HepG2 (cell line): ENCODE results near the gene GRAMD2A. TPM values are rescaled to one million over a fixed set of nuclear protein-coding genes. Genes with fewer than 3 reads are reported as not detected.
A peak's percentile ranks its signal among the peaks of the same experiment; 100 is the strongest.

Experiments
- DNMT1 ChIP-seq: sonication (generic); formaldehyde crosslinking; IDR thresholded peaks from 2 replicates; pipeline ENCODE4 v1.5.1; 2020; ENCODE audit warnings: mild to moderate bottlenecking, missing genetic modification reagents
- KDM5A ChIP-seq: fragments of 200-600 bp; sonication (generic); IDR thresholded peaks from 2 replicates; pipeline ENCODE4 v1.7.0; 2018; ENCODE audit warnings: antibody characterized with exemption, mild to moderate bottlenecking, low read length, borderline replicate concordance
- KDM5B ChIP-seq: sonication (generic); formaldehyde crosslinking; IDR thresholded peaks from 2 replicates; pipeline ENCODE4 v1.4.0; 2020; ENCODE audit warnings: missing genetic modification reagents, mild to moderate bottlenecking, borderline replicate concordance
- KMT2A ChIP-seq: sonication (generic); formaldehyde crosslinking; IDR thresholded peaks from 2 replicates; pipeline ENCODE4 v1.4.0; 2020; ENCODE audit warnings: missing genetic modification reagents
- TP53 ChIP-seq: sonication (generic); formaldehyde crosslinking; conservative IDR thresholded peaks from 2 replicates; pipeline ENCODE4 v1.4.0; 2020; ENCODE audit warnings: missing genetic modification reagents
- ZFAT ChIP-seq: sonication (generic); formaldehyde crosslinking; conservative IDR thresholded peaks from 2 replicates; pipeline ENCODE4 v1.8.1; 2023; ENCODE audit warnings: missing genetic modification reagents, inconsistent platforms
- ZNF160 ChIP-seq: sonication (generic); formaldehyde crosslinking; IDR thresholded peaks from 2 replicates; pipeline ENCODE4 v1.8.0; 2022; ENCODE audit warnings: mild to moderate bottlenecking, inconsistent platforms, missing genetic modification reagents
- ZNF747 ChIP-seq: sonication (generic); formaldehyde crosslinking; IDR thresholded peaks from 2 replicates; pipeline ENCODE4 v1.8.1; 2023; ENCODE audit warnings: missing genetic modification reagents, mild to moderate bottlenecking, borderline replicate concordance
- ZNF766 ChIP-seq: sonication (generic); formaldehyde crosslinking; IDR thresholded peaks from 2 replicates; pipeline ENCODE4 v1.5.0; 2020; ENCODE audit warnings: missing genetic modification reagents, borderline replicate concordance
- polyA plus RNA-seq, 8 experiments: library from polyadenylated mRNA; depleted of rRNA in 3 of 8; stranded (reverse) in 7 of 8; unstranded in 1 of 8; fragments of >200 nt; fragmentation: Illumina TruSeq in 4 of 8; extraction: Trizol in 4 of 8; gene quantifications; 2 replicates each; pipeline versions ENCODE4 v1.2.1 to v1.2.3, GENCODE V29; 2011 to 2016; ENCODE audit warnings: low read depth in 4 of 8, missing spikeins in 1 of 8, mixed read lengths in 1 of 8; ENCODE audit not compliant: insufficient read depth in 1 of 8
- total RNA-seq, 5 experiments: library from RNA; depleted of rRNA; stranded (reverse); fragments of >200 nt; fragmentation: Illumina TruSeq; extraction: Trizol; gene quantifications; 2 replicates each; pipeline ENCODE4 v1.2.3, GENCODE V29; 2016; ENCODE audit warnings: low read depth in 1 of 5
- TF ChIP-seq, protein P1 (sequence below), 2 experiments: fragments of 450-650 bp in 1 of 2; sonication (generic) in 1 of 2; formaldehyde crosslinking in 1 of 2; IDR thresholded peaks; 2 replicates each; pipeline versions ENCODE4 v1.6.1 to v1.8.0; 2016 to 2022; ENCODE audit warnings: antibody characterized with exemption in 1 of 2, mild to moderate bottlenecking in 1 of 2, missing genetic modification reagents in 1 of 2
- TF ChIP-seq, protein P2 (sequence below): sonication (generic); formaldehyde crosslinking; IDR thresholded peaks from 2 replicates; pipeline ENCODE4 v1.4.0; 2020; ENCODE audit warnings: missing genetic modification reagents
- TF ChIP-seq, protein P3 (sequence below): sonication (generic); formaldehyde crosslinking; IDR thresholded peaks from 2 replicates; pipeline ENCODE4 v1.5.1; 2020; ENCODE audit warnings: missing genetic modification reagents, mild to moderate bottlenecking, borderline replicate concordance

Gene GRAMD2A
- total and polyA plus RNA-seq, 2 of the 13 experiments (the other 11 are each of a cell fraction or from before 2014, with no cell fraction given): 0.04 TPM; not detected in 1

DNA sequence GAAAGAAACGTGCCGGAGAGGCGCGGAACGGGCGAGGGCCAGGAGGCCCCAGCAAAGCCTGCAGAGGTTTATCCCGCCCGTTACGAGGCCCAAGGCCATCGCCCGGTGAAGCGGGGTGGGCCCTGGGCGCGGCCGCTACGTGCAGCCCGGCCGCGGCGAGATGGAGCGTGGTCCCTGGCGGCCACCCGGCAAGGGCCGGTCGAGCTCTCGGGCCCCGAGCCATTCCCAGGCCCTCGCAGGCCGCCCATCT, 32.3 kb upstream of the GRAMD2A start (continued):
- TF ChIP-seq, protein P1, sequence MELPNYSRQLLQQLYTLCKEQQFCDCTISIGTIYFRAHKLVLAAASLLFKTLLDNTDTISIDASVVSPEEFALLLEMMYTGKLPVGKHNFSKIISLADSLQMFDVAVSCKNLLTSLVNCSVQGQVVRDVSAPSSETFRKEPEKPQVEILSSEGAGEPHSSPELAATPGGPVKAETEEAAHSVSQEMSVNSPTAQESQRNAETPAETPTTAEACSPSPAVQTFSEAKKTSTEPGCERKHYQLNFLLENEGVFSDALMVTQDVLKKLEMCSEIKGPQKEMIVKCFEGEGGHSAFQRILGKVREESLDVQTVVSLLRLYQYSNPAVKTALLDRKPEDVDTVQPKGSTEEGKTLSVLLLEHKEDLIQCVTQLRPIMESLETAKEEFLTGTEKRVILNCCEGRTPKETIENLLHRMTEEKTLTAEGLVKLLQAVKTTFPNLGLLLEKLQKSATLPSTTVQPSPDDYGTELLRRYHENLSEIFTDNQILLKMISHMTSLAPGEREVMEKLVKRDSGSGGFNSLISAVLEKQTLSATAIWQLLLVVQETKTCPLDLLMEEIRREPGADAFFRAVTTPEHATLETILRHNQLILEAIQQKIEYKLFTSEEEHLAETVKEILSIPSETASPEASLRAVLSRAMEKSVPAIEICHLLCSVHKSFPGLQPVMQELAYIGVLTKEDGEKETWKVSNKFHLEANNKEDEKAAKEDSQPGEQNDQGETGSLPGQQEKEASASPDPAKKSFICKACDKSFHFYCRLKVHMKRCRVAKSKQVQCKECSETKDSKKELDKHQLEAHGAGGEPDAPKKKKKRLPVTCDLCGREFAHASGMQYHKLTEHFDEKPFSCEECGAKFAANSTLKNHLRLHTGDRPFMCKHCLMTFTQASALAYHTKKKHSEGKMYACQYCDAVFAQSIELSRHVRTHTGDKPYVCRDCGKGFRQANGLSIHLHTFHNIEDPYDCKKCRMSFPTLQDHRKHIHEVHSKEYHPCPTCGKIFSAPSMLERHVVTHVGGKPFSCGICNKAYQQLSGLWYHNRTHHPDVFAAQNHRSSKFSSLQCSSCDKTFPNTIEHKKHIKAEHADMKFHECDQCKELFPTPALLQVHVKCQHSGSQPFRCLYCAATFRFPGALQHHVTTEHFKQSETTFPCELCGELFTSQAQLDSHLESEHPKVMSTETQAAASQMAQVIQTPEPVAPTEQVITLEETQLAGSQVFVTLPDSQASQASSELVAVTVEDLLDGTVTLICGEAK (IDR thresholded peaks at IDR 0.05): no peak
- TF ChIP-seq, protein P1 (CRISPR knock-in tag; IDR thresholded peaks at IDR 0.05): no peak
- TF ChIP-seq ZNF766 (CRISPR knock-in tag): 0 out of 2 replicates have a peak, but pooled peaks have one; percentile 50
- peak; percentile 66; the same call in 1 of the 2 replicates for TF ChIP-seq KDM5B (CRISPR knock-in tag)
- TF ChIP-seq, protein P2, sequence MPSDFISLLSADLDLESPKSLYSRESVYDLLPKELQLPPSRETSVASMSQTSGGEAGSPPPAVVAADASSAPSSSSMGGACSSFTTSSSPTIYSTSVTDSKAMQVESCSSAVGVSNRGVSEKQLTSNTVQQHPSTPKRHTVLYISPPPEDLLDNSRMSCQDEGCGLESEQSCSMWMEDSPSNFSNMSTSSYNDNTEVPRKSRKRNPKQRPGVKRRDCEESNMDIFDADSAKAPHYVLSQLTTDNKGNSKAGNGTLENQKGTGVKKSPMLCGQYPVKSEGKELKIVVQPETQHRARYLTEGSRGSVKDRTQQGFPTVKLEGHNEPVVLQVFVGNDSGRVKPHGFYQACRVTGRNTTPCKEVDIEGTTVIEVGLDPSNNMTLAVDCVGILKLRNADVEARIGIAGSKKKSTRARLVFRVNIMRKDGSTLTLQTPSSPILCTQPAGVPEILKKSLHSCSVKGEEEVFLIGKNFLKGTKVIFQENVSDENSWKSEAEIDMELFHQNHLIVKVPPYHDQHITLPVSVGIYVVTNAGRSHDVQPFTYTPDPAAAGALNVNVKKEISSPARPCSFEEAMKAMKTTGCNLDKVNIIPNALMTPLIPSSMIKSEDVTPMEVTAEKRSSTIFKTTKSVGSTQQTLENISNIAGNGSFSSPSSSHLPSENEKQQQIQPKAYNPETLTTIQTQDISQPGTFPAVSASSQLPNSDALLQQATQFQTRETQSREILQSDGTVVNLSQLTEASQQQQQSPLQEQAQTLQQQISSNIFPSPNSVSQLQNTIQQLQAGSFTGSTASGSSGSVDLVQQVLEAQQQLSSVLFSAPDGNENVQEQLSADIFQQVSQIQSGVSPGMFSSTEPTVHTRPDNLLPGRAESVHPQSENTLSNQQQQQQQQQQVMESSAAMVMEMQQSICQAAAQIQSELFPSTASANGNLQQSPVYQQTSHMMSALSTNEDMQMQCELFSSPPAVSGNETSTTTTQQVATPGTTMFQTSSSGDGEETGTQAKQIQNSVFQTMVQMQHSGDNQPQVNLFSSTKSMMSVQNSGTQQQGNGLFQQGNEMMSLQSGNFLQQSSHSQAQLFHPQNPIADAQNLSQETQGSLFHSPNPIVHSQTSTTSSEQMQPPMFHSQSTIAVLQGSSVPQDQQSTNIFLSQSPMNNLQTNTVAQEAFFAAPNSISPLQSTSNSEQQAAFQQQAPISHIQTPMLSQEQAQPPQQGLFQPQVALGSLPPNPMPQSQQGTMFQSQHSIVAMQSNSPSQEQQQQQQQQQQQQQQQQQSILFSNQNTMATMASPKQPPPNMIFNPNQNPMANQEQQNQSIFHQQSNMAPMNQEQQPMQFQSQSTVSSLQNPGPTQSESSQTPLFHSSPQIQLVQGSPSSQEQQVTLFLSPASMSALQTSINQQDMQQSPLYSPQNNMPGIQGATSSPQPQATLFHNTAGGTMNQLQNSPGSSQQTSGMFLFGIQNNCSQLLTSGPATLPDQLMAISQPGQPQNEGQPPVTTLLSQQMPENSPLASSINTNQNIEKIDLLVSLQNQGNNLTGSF (CRISPR knock-in tag): peak; percentile 69; the same call in 1 of the 2 replicates
- TF ChIP-seq ZNF160 (CRISPR knock-in tag): 0 out of 2 replicates have a peak, but pooled peaks have one; percentile 4
- TF ChIP-seq DNMT1 (CRISPR knock-in tag): 0 out of 2 replicates have a peak, but pooled peaks have one; percentile 73
- no peak for TF ChIP-seq KDM5A
- no peak for TF ChIP-seq ZNF747 (CRISPR knock-in tag)
- TF ChIP-seq, protein P3, sequence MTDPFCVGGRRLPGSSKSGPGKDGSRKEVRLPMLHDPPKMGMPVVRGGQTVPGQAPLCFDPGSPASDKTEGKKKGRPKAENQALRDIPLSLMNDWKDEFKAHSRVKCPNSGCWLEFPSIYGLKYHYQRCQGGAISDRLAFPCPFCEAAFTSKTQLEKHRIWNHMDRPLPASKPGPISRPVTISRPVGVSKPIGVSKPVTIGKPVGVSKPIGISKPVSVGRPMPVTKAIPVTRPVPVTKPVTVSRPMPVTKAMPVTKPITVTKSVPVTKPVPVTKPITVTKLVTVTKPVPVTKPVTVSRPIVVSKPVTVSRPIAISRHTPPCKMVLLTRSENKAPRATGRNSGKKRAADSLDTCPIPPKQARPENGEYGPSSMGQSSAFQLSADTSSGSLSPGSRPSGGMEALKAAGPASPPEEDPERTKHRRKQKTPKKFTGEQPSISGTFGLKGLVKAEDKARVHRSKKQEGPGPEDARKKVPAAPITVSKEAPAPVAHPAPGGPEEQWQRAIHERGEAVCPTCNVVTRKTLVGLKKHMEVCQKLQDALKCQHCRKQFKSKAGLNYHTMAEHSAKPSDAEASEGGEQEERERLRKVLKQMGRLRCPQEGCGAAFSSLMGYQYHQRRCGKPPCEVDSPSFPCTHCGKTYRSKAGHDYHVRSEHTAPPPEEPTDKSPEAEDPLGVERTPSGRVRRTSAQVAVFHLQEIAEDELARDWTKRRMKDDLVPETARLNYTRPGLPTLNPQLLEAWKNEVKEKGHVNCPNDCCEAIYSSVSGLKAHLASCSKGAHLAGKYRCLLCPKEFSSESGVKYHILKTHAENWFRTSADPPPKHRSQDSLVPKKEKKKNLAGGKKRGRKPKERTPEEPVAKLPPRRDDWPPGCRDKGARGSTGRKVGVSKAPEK (CRISPR knock-in tag): no peak
- TF ChIP-seq ZFAT (CRISPR knock-in tag): 0 out of 2 replicates have a peak, but pooled peaks have one; percentile 25
- TF ChIP-seq KMT2A (CRISPR knock-in tag): 0 out of 2 replicates have a peak, but pooled peaks have one; percentile 6
- TF ChIP-seq TP53 (CRISPR knock-in tag): 0 out of 2 replicates have a peak, but pooled peaks have one; percentile 7
